Spleen (tissue), 11 donors: Measurements from ENCODE around the gene ADORA1. TPM values are rescaled to one million over a fixed set of nuclear protein-coding genes. Genes with fewer than 3 reads are reported as not detected.

Source experiments
- DNase-seq: peaks from one replicate; pipeline ENCODE4 v3.0.0-alpha.2; 2020
- H3K27ac ChIP-seq, 8 donors: fragments of 200-600 bp; sonication (generic) in 7 of 8; 1 replicate in 4 of 8; 2 replicates in 4 of 8; pipeline versions ENCODE4 v1.5.0 to v1.8.0; 2016 to 2021; ENCODE audit warnings: inconsistent platforms in 4 of 8, mild to moderate bottlenecking in 4 of 8, moderate library complexity in 1 of 8
- H3K27me3 ChIP-seq, 7 donors: fragments of 200-600 bp; sonication (generic) in 6 of 7; replicated peaks in 1 of 7; 1 replicate in 4 of 7; 2 replicates in 3 of 7; pipeline versions ENCODE4 v1.5.0 to v1.8.0; 2016 to 2021; ENCODE audit warnings: inconsistent platforms in 3 of 7, mild to moderate bottlenecking in 1 of 7
- H3K36me3 ChIP-seq, 6 donors: fragments of 200-600 bp; sonication (generic) in 5 of 6; 1 replicate in 4 of 6; 2 replicates in 2 of 6; pipeline versions ENCODE4 v1.5.0 to v1.8.0; 2016 to 2021; ENCODE audit warnings: inconsistent platforms in 2 of 6
- H3K4me1 ChIP-seq, 6 donors: fragments of 200-600 bp; sonication (generic) in 5 of 6; 1 replicate in 3 of 6; 2 replicates in 3 of 6; pipeline versions ENCODE4 v1.5.0 to v1.8.0; 2016 to 2021; ENCODE audit warnings: inconsistent platforms in 3 of 6
- H3K4me3 ChIP-seq, 8 donors: fragments of 200-600 bp; sonication (generic) in 7 of 8; 1 replicate in 4 of 8; 2 replicates in 4 of 8; pipeline versions ENCODE4 v1.5.0 to v1.8.0; 2016 to 2021; ENCODE audit warnings: inconsistent platforms in 4 of 8, mild to moderate bottlenecking in 4 of 8, moderate library complexity in 2 of 8
- H3K9me3 ChIP-seq, 8 donors: fragments of 200-600 bp; sonication (generic) in 7 of 8; 1 replicate in 4 of 8; 2 replicates in 4 of 8; pipeline versions ENCODE4 v1.5.0 to v1.8.0; 2016 to 2021; ENCODE audit warnings: inconsistent platforms in 4 of 8
- POLR2A ChIP-seq, 3 donors: fragments of 450-650 bp; IDR thresholded peaks; one replicate each; pipeline ENCODE4 v1.5.1; 2017; ENCODE audit warnings: antibody characterized with exemption in 3 of 3, mild to moderate bottlenecking in 1 of 3
- POLR2AphosphoS5 ChIP-seq, 3 donors: sonication (generic); formaldehyde crosslinking; IDR thresholded peaks; one replicate each; pipeline ENCODE4 v1.5.1; 2017; ENCODE audit warnings: antibody characterized with exemption in 3 of 3
- WGBS, 5 donors: extraction: QIAGEN DNeasy Blood & Tissue Kit in 3 of 5; methylation state at CpG; one replicate each; pipeline versions ENCODE4 v1.1.5 to v1.1.7; 2013 to 2018; 5-methylcytosine and 5-hydroxymethylcytosine counted together
- intact Hi-C: fragments of 100-400 bp; cut with DNase I; formaldehyde crosslinking; loops from one replicate; pipeline ENCODE4 v1.15.0; 2023; ENCODE audit warnings: low total_unique reads
- polyA plus RNA-seq, 3 donors: library from polyadenylated mRNA; stranded (reverse); fragments of 200-250 nt; gene quantifications; one replicate each; pipeline ENCODE4 v1.2.1, GENCODE V29; 2013
- total RNA-seq, 7 donors: library from RNA; depleted of rRNA in 3 of 7; stranded (reverse); fragments of >200 nt in 3 of 7; fragmentation: NEBNext Ultra II Directional in 4 of 7; extraction: Animal tissue kit (Norgen Biotek cat#: 25700) in 4 of 7; gene quantifications; one replicate each; pipeline versions ENCODE4 v1.1.0 to v1.2.1, GENCODE V29; 2016 to 2021
- TF ChIP-seq, protein P1 (sequence below), 11 experiments: fragments of 200-600 bp in 7 of 11; fragments of 450-650 bp in 4 of 11; sonication (generic) in 4 of 11; IDR thresholded peaks in 8 of 11; conservative IDR thresholded peaks in 3 of 11; 1 replicate in 7 of 11; 2 replicates in 4 of 11; pipeline versions ENCODE4 v1.4.0 to v1.8.0; 2016 to 2021; ENCODE audit warnings: antibody characterized with exemption in 11 of 11, inconsistent platforms in 4 of 11, mild to moderate bottlenecking in 1 of 11
- donor health status: healthy with polysubstance abuse.
- donor health status: DM: no; HTN: no; CAD: no; lungs with moderate emphysema.
- donor health status: DM: no; HTN: no; CAD: no.
- donor health status: Bipolar disorder and iron deficiency.
- donor health status: healthy.
- donor health status: DM: no; HTN: no; CAD: no.
- donor health status: DM: yes; HTN: yes; CAD: no.

ADORA1 gene
- total and polyA plus RNA-seq, 10 donors, result 0.37 to 13.5 (median 5.3) TPM

- H3K4me1 ChIP-seq, result peaks cover 0 to 2% (median 0%) of the 10 kb centered on the region in 6 donors
- DNase-seq, result no peak
- H3K4me3 ChIP-seq, result no peak overlapping the region
- intact Hi-C loops, result no loop called here
- TF ChIP-seq POLR2AphosphoS5 (IDR thresholded peaks at IDR 0.05), result no peak
- no peak for TF ChIP-seq POLR2A (IDR thresholded peaks at IDR 0.05)
- TF ChIP-seq, protein P1, sequence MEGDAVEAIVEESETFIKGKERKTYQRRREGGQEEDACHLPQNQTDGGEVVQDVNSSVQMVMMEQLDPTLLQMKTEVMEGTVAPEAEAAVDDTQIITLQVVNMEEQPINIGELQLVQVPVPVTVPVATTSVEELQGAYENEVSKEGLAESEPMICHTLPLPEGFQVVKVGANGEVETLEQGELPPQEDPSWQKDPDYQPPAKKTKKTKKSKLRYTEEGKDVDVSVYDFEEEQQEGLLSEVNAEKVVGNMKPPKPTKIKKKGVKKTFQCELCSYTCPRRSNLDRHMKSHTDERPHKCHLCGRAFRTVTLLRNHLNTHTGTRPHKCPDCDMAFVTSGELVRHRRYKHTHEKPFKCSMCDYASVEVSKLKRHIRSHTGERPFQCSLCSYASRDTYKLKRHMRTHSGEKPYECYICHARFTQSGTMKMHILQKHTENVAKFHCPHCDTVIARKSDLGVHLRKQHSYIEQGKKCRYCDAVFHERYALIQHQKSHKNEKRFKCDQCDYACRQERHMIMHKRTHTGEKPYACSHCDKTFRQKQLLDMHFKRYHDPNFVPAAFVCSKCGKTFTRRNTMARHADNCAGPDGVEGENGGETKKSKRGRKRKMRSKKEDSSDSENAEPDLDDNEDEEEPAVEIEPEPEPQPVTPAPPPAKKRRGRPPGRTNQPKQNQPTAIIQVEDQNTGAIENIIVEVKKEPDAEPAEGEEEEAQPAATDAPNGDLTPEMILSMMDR (IDR thresholded peaks at IDR 0.05 in 8 of 11, conservative IDR thresholded peaks at IDR 0.05 in 3 of 11), result no peak
- H3K36me3 ChIP-seq, result no peaks in the 10 kb centered on the region
- H3K9me3 ChIP-seq, result no peaks in the 10 kb centered on the region
- whole genome bisulfite sequencing, 5 donors, result 37 to 78% (median 65%) methylated on average over 2 of the region's 2 CpGs
- peaks cover 0 to 49% (median 5%) of the 10 kb centered on the region in 7 donors for H3K27me3 ChIP-seq
- H3K27ac ChIP-seq, result no peak overlapping the region
These were observed 15.1 kb upstream of the ADORA1 start for GRCh38 chr1:203112475-203112874.

GRCh38 chr1:203113308-203113707 is 14.2 kb upstream of the ADORA1 start:
- 55 to 87% (median 75%) methylated on average over 4 of the region's 4 CpGs for WGBS, 5 donors
- H3K9me3 ChIP-seq, result no peaks in the 10 kb centered on the region
- H3K27me3 ChIP-seq, result peaks cover 0 to 49% (median 12%) of the 10 kb centered on the region in 7 donors
- no peak for DNase-seq
- TF ChIP-seq POLR2A (IDR thresholded peaks at IDR 0.05) (no peak), POLR2AphosphoS5 (IDR thresholded peaks at IDR 0.05) (no peak)
- TF ChIP-seq, protein P1 (IDR thresholded peaks at IDR 0.05 in 8 of 11, conservative IDR thresholded peaks at IDR 0.05 in 3 of 11), result no peak
- H3K4me3 ChIP-seq, result no peak overlapping the region
- H3K27ac ChIP-seq, result no peak overlapping the region
- peaks cover 0 to 9% (median 2%) of the 10 kb centered on the region in 6 donors for H3K4me1 ChIP-seq
- intact Hi-C loops, result no loop called here
- H3K36me3 ChIP-seq, result no peaks in the 10 kb centered on the region

- Histone ChIP-seq H3K36me3 (no peaks in the 10 kb centered on the region), H3K27me3 (peaks cover 0 to 50% (median 12%) of the 10 kb centered on the region in 7 donors), H3K4me1 (peaks cover 0 to 10% (median 2%) of the 10 kb centered on the region in 6 donors), H3K9me3 (no peaks in the 10 kb centered on the region), H3K4me3 (no peak overlapping the region), H3K27ac (no peak overlapping the region)
- WGBS, 5 donors, result 69 to 87% (median 81%) methylated on average over 7 of the region's 7 CpGs
- DNase-seq, result no peak
- intact Hi-C loops, result no loop called here
- no peak for TF ChIP-seq POLR2AphosphoS5 (IDR thresholded peaks at IDR 0.05)
These were observed 13.3 kb upstream of the ADORA1 start for GRCh38 chr1:203114202-203114601.

- Histone ChIP-seq H3K4me1 (peaks cover 0 to 14% (median 2%) of the 10 kb centered on the region in 6 donors), H3K4me3 (no peak overlapping the region), H3K27ac (no peak overlapping the region), H3K27me3 (peaks cover 0 to 59% (median 12%) of the 10 kb centered on the region in 7 donors), H3K36me3 (no peaks in the 10 kb centered on the region), H3K9me3 (no peaks in the 10 kb centered on the region)
- no peak for TF ChIP-seq POLR2AphosphoS5 (IDR thresholded peaks at IDR 0.05)
- no peak for TF ChIP-seq POLR2A (IDR thresholded peaks at IDR 0.05)
- TF ChIP-seq, protein P1 (IDR thresholded peaks at IDR 0.05 in 8 of 11, conservative IDR thresholded peaks at IDR 0.05 in 3 of 11), result no peak
- WGBS, 5 donors, result 69 to 82% (median 74%) methylated on average over 10 of the region's 10 CpGs
- DNase-seq, result no peak
- intact Hi-C loops, result loop anchor here (5.0 kb wide), 1 partner anchor 101 kb away; no protein-coding TSS in a partner anchor
These were observed 11.3 kb upstream of the ADORA1 start for GRCh38 chr1:203116091-203116820.
